Limb (tissue), 2 donors: ENCODE data around the gene SLC17A1.

ENCODE experiments used
- DNase-seq, 2 donors: peaks; one replicate each; pipeline ENCODE4 v3.0.0-alpha.2; 2016; ENCODE audit errors: extremely low spot score in 2 of 2

The SLC17A1 gene, protein sequence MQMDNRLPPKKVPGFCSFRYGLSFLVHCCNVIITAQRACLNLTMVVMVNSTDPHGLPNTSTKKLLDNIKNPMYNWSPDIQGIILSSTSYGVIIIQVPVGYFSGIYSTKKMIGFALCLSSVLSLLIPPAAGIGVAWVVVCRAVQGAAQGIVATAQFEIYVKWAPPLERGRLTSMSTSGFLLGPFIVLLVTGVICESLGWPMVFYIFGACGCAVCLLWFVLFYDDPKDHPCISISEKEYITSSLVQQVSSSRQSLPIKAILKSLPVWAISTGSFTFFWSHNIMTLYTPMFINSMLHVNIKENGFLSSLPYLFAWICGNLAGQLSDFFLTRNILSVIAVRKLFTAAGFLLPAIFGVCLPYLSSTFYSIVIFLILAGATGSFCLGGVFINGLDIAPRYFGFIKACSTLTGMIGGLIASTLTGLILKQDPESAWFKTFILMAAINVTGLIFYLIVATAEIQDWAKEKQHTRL

GRCh38 chr6:25831532-25832306, at the start of gene SLC17A1:
TSS of gene SLC17A1 (minus strand) at chr6:25832052. CDS start at chr6:25830557, 1,495 bp downstream.
- no peak for DNase-seq

DNA sequence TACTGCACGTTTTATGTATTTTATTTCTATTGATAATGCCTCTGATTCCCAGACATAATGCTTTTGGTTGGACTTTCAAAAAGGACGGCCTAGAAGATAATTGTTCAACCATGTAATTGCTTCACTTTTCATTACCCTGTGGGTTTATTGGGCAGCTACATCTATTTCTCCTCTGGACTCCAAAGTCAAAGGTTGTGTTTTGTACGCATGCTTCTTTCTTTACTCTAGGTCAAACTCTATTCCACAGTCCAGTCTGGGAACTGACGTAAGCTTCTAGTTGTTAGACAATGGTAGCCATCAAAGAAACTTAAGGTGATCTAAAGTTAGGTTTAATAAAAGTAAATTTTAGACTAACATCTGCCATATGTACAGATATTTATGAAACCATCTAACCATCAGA, 48.7 kb upstream of the SLC17A1 start:
- no peak for DNase-seq

GRCh38 chr6:25878721-25879322, 47.0 kb upstream of the SLC17A1 start:
- no peak for DNase-seq

DNA sequence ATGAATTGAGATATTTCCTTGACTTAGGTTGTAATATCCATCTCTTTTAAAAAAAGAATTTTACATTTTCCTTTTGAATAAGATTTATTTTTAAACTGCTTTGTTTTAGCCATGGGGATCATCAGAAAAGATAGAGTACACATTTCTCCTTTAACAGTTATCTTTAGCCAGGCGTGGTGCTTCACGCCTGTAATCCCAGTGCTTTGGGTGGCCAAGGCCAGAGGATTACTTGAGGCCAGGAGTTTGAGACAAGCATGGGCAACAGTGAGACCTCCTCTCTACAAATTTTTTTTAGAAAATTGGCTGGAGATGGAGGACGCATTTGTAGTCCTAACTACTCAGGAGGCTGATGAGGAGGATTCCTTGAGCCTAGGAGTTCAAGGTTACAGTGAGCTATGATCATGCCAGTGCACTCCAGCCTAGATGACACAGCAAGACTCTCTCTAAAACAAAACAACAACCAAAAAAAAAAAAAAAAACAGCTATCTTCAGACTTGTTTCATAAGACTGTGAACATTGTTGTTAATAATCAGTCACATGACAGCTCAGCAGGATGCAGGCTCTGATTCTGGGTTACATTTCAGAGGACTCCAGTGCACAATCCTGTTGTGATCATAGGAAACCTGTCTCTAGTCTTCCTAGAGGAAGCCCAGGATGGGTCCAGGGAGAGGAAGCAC, 44.2 kb upstream of the SLC17A1 start:
- no peak for DNase-seq

DNA sequence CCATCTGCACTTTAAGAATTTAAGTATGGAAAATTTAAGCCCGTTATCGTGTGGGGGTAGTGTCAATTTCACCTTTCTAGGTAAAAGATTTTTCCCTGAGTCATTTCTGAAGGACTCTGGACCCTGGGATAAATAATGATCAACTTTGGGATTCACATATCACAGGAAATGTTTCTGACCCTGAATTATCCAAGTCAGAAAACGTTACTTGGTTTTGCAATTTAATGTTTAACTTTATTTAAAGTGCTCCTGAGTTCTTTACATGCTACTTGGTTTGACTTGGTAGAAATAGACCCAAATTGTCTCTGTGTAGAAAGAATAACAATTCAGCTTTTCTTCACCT, 43.7 kb upstream of the SLC17A1 start:
- no peak for DNase-seq

- DNase-seq, result no peak
Observed at GRCh38 chr6:25874822-25875562, 43.1 kb upstream of the SLC17A1 start.

GRCh38 chr6:25874118-25874517, 42.3 kb upstream of the SLC17A1 start, which contains the start of gene SLC17A3:
TSS of gene SLC17A3 (minus strand) at chr6:25874243. CDS start at chr6:25868387, 5,856 bp downstream.
- no peak for DNase-seq

DNA sequence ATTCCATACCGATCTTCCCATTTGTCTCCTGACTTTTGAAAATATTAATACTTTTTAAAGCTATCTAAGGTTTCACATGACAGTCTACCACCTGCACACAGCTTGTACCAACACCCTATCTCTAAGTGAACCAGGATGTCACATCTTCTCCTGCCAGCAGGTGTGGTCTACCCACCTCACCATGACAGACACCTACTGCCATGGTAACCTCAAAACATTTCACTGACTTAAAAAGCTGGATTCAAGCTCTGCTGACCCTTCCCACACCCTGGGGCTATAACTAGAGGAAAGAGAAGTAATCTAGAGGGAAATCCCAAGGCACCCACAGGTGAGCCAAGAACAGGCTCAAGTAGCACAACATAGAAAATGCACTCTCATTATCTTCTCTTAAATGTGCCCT, 41.0 kb upstream of the SLC17A1 start:
- no peak for DNase-seq

GRCh38 chr6:25869840-25870239, 38.0 kb upstream of the SLC17A1 start:
- no peak for DNase-seq

GRCh38 chr6:25868436-25869183, 36.8 kb upstream of the SLC17A1 start:
- DNase-seq, result no peak

DNA sequence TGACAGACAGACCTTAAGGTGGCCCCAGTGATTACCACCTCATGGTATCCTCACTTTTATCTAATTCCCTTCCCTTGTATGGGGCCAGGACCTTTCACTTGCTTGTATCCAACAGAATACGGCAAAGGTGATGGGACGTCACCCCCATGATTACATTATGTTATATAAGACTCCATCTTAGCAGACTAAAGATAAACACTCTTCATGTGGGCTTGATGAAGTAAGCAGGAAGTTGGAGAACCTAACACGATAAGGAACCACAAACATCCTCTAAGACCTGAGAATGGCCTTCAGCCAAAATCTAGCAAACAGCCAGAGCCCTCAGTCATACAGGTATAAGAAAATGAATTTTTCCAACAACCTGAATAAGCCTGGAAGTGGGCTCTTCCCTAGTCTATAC, 34.2 kb upstream of the SLC17A1 start:
- DNase-seq, result no peak

GRCh38 chr6:25863360-25863759, 31.5 kb upstream of the SLC17A1 start:
- no peak for DNase-seq

DNA sequence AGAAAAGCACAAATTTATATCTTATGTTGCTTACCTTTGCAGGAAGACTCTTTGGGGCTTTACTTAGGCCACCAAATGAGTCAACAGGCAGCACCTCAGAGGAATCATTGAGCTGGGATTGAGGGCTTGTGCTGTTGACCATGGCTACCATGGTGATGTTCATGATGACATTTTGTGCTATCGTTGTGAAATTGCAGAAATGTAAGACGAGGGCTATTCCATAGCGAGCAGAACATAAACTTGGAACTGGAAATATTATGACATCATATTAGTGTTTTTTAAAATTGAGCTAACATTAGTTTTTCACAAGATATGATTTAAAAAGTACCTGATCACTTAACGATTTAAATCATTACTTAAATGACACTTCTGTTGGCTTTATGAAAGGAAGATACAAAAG, 30.3 kb upstream of the SLC17A1 start:
- no peak for DNase-seq

GRCh38 chr6:25852756-25853155, 20.9 kb upstream of the SLC17A1 start:
- DNase-seq, result no peak

DNA sequence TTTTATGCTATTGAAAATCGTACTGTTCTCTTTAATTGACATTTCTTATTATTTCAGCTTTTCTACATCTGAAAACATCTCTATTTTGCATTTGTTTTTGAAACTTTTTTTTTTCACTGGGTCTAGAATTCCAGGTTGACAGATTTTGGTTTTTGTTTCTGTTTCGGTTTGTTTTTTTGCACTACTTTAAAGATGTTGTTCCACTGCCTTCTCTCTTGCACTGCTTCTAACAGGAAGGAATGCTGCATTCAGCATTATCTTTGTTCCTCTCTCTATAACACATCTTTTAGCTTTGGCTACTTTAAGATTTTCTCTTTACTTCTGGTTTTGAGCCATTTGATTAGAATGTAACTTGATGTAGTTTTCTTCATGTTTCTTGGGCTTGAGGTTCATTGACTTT, 20.1 kb upstream of the SLC17A1 start:
- DNase-seq, result no peak

DNA sequence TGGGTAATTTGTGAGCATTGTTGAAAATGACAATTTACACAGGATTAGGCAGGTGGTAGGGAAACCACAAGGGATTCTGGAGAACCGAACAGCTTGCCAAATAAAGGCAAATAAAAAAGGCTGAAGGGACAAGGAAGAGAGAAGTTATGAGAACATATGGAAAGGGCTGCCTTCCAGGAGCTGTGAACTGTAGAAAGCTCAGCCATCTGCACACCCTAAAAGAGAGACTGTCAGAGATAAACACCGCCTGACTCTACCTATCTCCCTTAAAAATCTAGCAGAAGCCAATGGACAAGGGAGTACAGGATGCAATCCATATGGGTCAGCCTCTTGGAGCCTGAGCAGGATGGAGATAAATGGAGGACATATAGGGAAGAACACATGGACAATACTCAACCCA, 12.7 kb upstream of the SLC17A1 start:
- no peak for DNase-seq

- DNase-seq, result no peak
Observed at GRCh38 chr6:25842526-25842925, 10.7 kb upstream of the SLC17A1 start.

- no peak for DNase-seq
Observed at GRCh38 chr6:25835442-25836283, 3.8 kb upstream of the SLC17A1 start.

DNA sequence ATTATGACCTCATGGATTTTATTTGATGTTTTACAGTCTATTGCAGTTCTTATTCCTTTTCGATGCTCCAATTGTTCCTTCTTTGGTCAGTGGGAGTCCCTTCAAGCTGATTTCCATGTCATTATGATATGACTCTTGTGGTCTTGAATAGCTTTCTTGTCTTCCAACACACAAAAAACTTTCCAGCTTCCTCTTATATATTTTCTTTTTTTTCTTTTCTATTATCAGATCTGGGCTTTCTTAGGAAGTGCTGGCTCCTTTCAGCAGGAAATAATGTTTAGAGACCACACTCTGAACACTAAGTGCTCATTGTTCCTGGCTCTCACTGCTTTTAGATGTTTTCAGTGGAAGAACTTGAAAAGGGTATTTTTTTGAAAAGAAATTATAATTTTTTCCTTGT, 3.1 kb upstream of the SLC17A1 start:
- DNase-seq, result no peak
